Measurements from ENCODE around the gene PSMB2.

DNA sequence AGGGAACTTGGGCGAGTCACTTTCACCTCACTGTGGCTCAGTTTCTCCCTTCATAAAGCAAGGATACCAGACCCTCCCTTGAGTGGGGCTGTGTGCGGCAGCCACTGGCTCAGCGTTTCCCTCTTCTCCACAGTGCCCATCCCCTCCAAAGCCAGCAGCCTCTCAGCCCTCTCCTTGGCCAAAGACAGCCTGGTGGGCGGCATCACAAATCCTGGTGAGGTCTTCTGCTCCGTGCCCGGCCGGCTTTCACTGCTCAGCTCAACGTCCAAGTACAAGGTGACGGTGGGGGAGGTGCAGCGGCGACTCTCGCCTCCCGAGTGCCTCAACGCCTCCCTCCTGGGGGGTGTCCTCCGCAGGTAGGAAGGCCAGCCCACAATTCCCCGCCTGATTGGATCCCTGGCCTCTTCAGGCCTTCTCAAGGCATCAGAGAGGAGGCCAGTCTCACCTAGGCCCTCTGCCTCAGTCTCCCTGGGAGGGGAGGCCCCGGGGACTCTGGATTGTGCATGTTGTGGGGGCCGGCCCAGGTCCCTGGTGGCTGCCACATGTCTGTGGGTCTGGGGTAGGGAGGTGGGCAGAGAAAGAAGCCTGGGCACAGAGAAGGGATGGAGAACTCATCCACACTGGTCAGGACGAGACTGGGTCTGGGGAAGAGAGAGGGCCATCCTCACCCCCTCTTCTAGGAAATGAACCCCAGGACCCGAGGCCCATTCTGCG is 53.0 kb downstream of the PSMB2 start:
- TF ChIP-seq ZNF274 (IDR thresholded peaks at IDR 0.05; ENCODE audit: low read depth, low read length) = no peak
- TF ChIP-seq YY1 (IDR thresholded peaks at IDR 0.05; ENCODE audit: insufficient read depth, insufficient read length) = no peak

Data from NT2/D1 (cell line).